ENCODE data around the gene ITGAX. TPM values are rescaled to one million over a fixed set of nuclear protein-coding genes. Genes with fewer than 3 reads are reported as not detected.

ITGAX gene
- total RNA-seq, 1 experiment from 2014 or later, result 1.6 TPM

DNA sequence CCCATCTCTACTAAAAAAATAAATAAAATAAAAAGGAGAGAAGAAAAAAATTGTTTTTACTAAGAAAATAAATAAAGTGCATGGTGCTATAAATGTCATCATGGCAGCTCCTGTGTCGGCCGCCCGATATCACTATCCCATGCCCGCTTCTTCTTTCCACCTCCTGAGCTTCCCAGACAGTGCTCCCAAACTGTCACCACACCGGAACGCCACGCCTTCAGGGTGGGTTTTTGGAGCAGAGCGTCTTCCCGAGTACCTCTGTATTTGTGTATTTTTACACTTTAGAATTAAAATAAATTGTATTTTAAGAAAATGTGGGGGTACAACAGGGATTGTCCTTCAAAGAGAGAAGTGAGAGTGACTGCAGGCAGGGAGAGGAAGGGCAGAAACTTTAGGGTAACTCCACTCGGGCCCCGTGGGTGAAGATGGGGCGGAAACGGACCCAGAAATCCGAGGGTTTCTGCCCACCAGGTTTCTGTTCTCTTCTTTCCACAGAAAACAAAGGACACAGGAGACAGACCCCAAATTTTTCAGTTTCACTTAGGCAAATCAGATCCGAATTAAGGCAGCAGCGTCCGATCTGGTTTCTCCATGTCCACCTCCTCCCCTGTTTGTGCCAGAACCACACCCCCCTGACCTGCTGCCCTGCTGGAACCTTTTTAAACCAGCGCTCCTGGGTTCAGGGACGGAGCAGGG, 3.6 kb upstream of the ITGAX start:
- no TSS peak for BruUV-seq (replicated peaks)
- CTCF ChIA-PET, result no interaction called here

DNA sequence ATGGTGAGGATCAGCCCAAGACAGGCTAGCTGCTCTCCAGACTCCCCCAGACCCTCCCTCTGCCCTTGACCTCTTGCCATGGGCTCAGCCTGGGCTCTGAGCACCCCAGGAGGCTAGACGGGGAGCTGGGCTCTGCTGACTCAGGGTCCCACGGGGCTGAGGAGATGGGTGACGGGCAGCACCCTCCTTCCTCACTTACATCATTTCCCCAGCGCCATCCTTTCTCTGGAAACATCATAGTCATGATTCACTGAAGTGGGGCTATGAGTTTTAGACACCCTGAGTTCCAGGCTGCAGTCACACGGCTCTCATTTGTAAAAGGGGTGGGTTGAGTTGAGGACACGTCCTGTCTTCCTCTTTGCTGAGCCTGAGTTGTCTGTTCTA, 3.0 kb upstream of the ITGAX start:
- no peak overlapping the region for H3K4me3 Mint-ChIP-seq (ENCODE audit: low read depth, unreplicated experiment)
- CTCF ChIA-PET, result no interaction called here
- no TSS peak for BruUV-seq (replicated peaks)
- peaks cover 55% of the 10 kb centered on the region for H3K27me3 Mint-ChIP-seq (ENCODE audit: unreplicated experiment)
- intact Hi-C loops (cut with micrococcal nuclease; ENCODE audit: unreplicated experiment), result no loop called here
- H3K27ac Mint-ChIP-seq (ENCODE audit: unreplicated experiment), result no peak overlapping the region
- H3K36me3 Mint-ChIP-seq (ENCODE audit: insufficient read depth, unreplicated experiment), result no peaks in the 10 kb centered on the region
- no peaks in the 10 kb centered on the region for H3K9me3 Mint-ChIP-seq (ENCODE audit: low read depth, unreplicated experiment)
- peaks cover 16% of the 10 kb centered on the region for H3K4me1 Mint-ChIP-seq (ENCODE audit: low read depth, unreplicated experiment)
- TF ChIP-seq, protein P1, sequence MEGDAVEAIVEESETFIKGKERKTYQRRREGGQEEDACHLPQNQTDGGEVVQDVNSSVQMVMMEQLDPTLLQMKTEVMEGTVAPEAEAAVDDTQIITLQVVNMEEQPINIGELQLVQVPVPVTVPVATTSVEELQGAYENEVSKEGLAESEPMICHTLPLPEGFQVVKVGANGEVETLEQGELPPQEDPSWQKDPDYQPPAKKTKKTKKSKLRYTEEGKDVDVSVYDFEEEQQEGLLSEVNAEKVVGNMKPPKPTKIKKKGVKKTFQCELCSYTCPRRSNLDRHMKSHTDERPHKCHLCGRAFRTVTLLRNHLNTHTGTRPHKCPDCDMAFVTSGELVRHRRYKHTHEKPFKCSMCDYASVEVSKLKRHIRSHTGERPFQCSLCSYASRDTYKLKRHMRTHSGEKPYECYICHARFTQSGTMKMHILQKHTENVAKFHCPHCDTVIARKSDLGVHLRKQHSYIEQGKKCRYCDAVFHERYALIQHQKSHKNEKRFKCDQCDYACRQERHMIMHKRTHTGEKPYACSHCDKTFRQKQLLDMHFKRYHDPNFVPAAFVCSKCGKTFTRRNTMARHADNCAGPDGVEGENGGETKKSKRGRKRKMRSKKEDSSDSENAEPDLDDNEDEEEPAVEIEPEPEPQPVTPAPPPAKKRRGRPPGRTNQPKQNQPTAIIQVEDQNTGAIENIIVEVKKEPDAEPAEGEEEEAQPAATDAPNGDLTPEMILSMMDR (IDR thresholded peaks at IDR 0.05; ENCODE audit: unreplicated experiment), result no peak
- no peak for DNase-seq

More for the DNA sequence above, 3.6 kb upstream of the ITGAX start:
- TF ChIP-seq, protein P1 (IDR thresholded peaks at IDR 0.05; ENCODE audit: unreplicated experiment), result no peak
- H3K9me3 Mint-ChIP-seq (ENCODE audit: low read depth, unreplicated experiment), result no peaks in the 10 kb centered on the region
- DNase-seq, result no peak
- H3K4me1 Mint-ChIP-seq (ENCODE audit: low read depth, unreplicated experiment), result peaks cover 16% of the 10 kb centered on the region
- intact Hi-C loops (cut with micrococcal nuclease; ENCODE audit: unreplicated experiment), result no loop called here
- H3K27me3 Mint-ChIP-seq (ENCODE audit: unreplicated experiment), result peaks cover 60% of the 10 kb centered on the region
- no peaks in the 10 kb centered on the region for H3K36me3 Mint-ChIP-seq (ENCODE audit: insufficient read depth, unreplicated experiment)
- H3K4me3 Mint-ChIP-seq (ENCODE audit: low read depth, unreplicated experiment), result no peak overlapping the region
- H3K27ac Mint-ChIP-seq (ENCODE audit: unreplicated experiment), result no peak overlapping the region

DNA sequence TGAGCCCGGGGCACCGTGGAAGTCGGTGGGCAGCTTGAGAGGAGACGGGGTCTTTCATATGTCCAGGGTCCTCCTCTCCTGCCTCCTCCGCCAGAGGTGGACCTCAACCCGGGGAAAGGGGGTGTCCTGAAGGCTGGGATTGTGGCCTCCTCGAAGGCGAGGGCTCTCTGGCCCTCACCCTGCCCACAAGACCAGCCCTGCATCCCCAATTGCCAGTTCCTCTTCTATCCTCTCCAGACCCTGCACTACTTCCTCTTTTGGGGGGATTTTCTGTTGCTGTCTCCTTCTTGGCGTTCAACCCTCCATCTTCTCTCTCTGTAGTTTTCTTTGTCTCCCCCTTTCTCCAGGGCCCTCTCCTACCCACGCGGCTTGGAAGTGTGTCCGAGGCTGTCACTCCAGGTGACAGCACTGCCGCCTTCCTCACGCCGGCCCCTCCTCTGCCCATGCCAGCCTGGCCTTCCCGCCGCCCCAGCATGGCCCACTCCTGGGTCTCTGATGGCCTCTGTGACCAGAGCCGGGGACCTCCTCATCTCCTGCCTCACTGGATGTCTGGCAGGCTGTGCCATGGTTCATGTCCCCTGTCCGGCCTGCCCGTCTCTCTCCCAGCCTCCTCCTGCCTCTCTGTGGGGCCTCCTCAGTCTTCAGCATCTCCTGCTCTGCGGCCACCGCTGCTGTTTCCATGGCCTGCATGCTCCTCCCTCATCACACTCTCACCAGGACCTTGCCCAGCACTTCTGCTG, 2.4 kb upstream of the ITGAX start:
- CTCF ChIA-PET, result no interaction called here
- TF ChIP-seq, protein P1 (IDR thresholded peaks at IDR 0.05; ENCODE audit: unreplicated experiment), result no peak
- Mint-ChIP-seq H3K36me3 (ENCODE audit: insufficient read depth, unreplicated experiment) (no peaks in the 10 kb centered on the region), H3K9me3 (ENCODE audit: low read depth, unreplicated experiment) (no peaks in the 10 kb centered on the region), H3K4me1 (ENCODE audit: low read depth, unreplicated experiment) (peaks cover 16% of the 10 kb centered on the region), H3K27ac (ENCODE audit: unreplicated experiment) (no peak overlapping the region), H3K27me3 (ENCODE audit: unreplicated experiment) (peaks cover 49% of the 10 kb centered on the region), H3K4me3 (ENCODE audit: low read depth, unreplicated experiment) (no peak overlapping the region)
- intact Hi-C loops (cut with micrococcal nuclease; ENCODE audit: unreplicated experiment), result no loop called here
- no TSS peak for BruUV-seq (replicated peaks)
- DNase-seq, result no peak

DNA sequence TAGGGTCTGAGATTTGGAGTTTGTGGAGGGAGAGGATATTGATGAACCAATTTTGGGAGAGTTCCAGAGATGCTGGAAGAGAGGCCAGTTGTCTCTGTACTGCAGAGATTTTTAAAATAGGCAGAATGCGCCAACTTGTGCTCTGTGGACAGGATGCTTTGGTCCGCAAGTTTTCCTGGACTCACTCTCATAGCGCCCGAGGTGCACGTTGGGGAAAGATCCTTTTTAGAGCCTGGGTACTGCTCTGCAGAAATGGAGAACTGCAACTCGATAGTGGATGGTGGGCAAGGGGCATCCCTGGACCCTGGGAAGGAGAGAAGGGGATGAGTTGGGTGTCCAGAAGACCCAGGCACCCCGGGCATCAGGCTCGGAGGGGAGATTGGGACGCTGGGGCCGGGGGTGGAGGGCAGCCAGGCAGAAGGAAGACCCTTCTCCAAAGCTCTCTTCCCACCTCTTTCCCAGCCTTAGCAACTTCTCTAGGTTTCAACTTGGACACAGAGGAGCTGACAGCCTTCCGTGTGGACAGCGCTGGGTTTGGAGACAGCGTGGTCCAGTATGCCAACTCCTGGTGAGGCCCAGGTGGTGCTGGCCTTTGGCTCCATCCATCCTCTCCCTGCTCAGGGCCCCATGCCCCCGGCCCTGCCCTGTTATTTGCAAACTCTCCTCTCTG, 590 bp downstream of the ITGAX start:
- no peaks in the 10 kb centered on the region for H3K36me3 Mint-ChIP-seq (ENCODE audit: insufficient read depth, unreplicated experiment)
- CTCF ChIA-PET, result interaction anchor here (0.9 kb wide), 1 partner anchor 11 kb away, joined by 3 read pairs; no protein-coding TSS in a partner anchor
- DNase-seq, result no peak
- intact Hi-C loops (cut with micrococcal nuclease; ENCODE audit: unreplicated experiment), result no loop called here
- TF ChIP-seq, protein P1 (IDR thresholded peaks at IDR 0.05; ENCODE audit: unreplicated experiment), result no peak
- H3K9me3 Mint-ChIP-seq (ENCODE audit: low read depth, unreplicated experiment), result no peaks in the 10 kb centered on the region
- peak overlapping the region; percentile 45 for H3K27ac Mint-ChIP-seq (ENCODE audit: unreplicated experiment)
- peaks cover 24% of the 10 kb centered on the region for H3K27me3 Mint-ChIP-seq (ENCODE audit: unreplicated experiment)
- BruUV-seq (replicated peaks), result TSS peak; percentile 41
- H3K4me3 Mint-ChIP-seq (ENCODE audit: low read depth, unreplicated experiment), result no peak overlapping the region
- H3K4me1 Mint-ChIP-seq (ENCODE audit: low read depth, unreplicated experiment), result peaks cover 16% of the 10 kb centered on the region

All from Calu3 (cell line).